ENCODE measurements around the gene DICER1. TPM values are rescaled to one million over a fixed set of nuclear protein-coding genes. Genes with fewer than 3 reads are reported as not detected.

Gene DICER1
- total RNA-seq, 1 donor from 2014 or later = 103 TPM

GRCh38 chr14:95188380-95188779 is 31.1 kb upstream of the DICER1 start:
- no peak overlapping the region for H3K4me3 Mint-ChIP-seq (ENCODE audit: unreplicated experiment)
- Histone ChIP-seq H3K36me3 (ENCODE audit: insufficient read depth, low read length) (no peaks in the 10 kb centered on the region), H2AFZ (ENCODE audit: low read depth, low read length) (no peak overlapping the region), H3K9me3 (ENCODE audit: insufficient read depth, low read depth, low read length) (peaks cover 4% of the 10 kb centered on the region), H3K27ac (ENCODE audit: low read depth, low read length) (no peak overlapping the region), H3K4me3 (ENCODE audit: insufficient read depth, low read depth, low read length) (no peak overlapping the region), H3K9ac (ENCODE audit: low read length) (no peak overlapping the region), H3K4me1 (ENCODE audit: insufficient read depth, low read length) (no peaks in the 10 kb centered on the region), H4K20me1 (ENCODE audit: insufficient read depth, low read length) (no peaks in the 10 kb centered on the region), H3K4me2 (ENCODE audit: low read length) (no peak overlapping the region), H3K79me2 (ENCODE audit: insufficient read depth, low read length) (no peaks in the 10 kb centered on the region), H3K27me3 (ENCODE audit: insufficient read depth, low read length) (no peaks in the 10 kb centered on the region)
- FAIRE-seq (no peak), DNase-seq (ENCODE audit: low read depth) (no peak)
- H3K9me3 Mint-ChIP-seq (ENCODE audit: unreplicated experiment) = peaks cover 15% of the 10 kb centered on the region
- H3K27ac Mint-ChIP-seq (ENCODE audit: unreplicated experiment) = no peak overlapping the region
- H3K27me3 Mint-ChIP-seq (ENCODE audit: low read depth, unreplicated experiment) = no peaks in the 10 kb centered on the region
- TF ChIP-seq EZH2 (IDR thresholded peaks at IDR 0.05; ENCODE audit: insufficient read depth, low read length) (no peak), CTCF (IDR thresholded peaks at IDR 0.05; ENCODE audit: insufficient read depth, low read depth, low read length) (no peak)
- peaks cover 17% of the 10 kb centered on the region for H3K4me1 Mint-ChIP-seq (ENCODE audit: low read depth, unreplicated experiment)
- peaks cover 14% of the 10 kb centered on the region for H3K36me3 Mint-ChIP-seq (ENCODE audit: low read depth, unreplicated experiment)

GRCh38 chr14:95185767-95186392 is 28.6 kb upstream of the DICER1 start:
- Histone ChIP-seq H3K4me3 (ENCODE audit: insufficient read depth, low read depth, low read length) (no peak overlapping the region), H3K9ac (ENCODE audit: low read length) (no peak overlapping the region), H3K27ac (ENCODE audit: low read depth, low read length) (no peak overlapping the region), H3K4me1 (ENCODE audit: insufficient read depth, low read length) (no peaks in the 10 kb centered on the region), H3K79me2 (ENCODE audit: insufficient read depth, low read length) (no peaks in the 10 kb centered on the region), H3K9me3 (ENCODE audit: insufficient read depth, low read depth, low read length) (peaks cover 4% of the 10 kb centered on the region), H3K27me3 (ENCODE audit: insufficient read depth, low read length) (no peaks in the 10 kb centered on the region), H3K36me3 (ENCODE audit: insufficient read depth, low read length) (no peaks in the 10 kb centered on the region), H4K20me1 (ENCODE audit: insufficient read depth, low read length) (no peaks in the 10 kb centered on the region), H3K4me2 (ENCODE audit: low read length) (no peak overlapping the region), H2AFZ (ENCODE audit: low read depth, low read length) (no peak overlapping the region)
- peaks cover 2% of the 10 kb centered on the region for H3K27me3 Mint-ChIP-seq (ENCODE audit: low read depth, unreplicated experiment)
- H3K9me3 Mint-ChIP-seq (ENCODE audit: unreplicated experiment) = peaks cover 16% of the 10 kb centered on the region
- H3K27ac Mint-ChIP-seq (ENCODE audit: unreplicated experiment) = no peak overlapping the region
- no peak for DNase-seq (ENCODE audit: low read depth)
- H3K36me3 Mint-ChIP-seq (ENCODE audit: low read depth, unreplicated experiment) = peaks cover 17% of the 10 kb centered on the region
- H3K4me3 Mint-ChIP-seq (ENCODE audit: unreplicated experiment) = no peak overlapping the region
- peaks cover 17% of the 10 kb centered on the region for H3K4me1 Mint-ChIP-seq (ENCODE audit: low read depth, unreplicated experiment)
- TF ChIP-seq CTCF (IDR thresholded peaks at IDR 0.05; ENCODE audit: insufficient read depth, low read depth, low read length) (no peak), EZH2 (IDR thresholded peaks at IDR 0.05; ENCODE audit: insufficient read depth, low read length) (no peak)
- FAIRE-seq = no peak

GRCh38 chr14:95185033-95185766 is 27.9 kb upstream of the DICER1 start:
- DNase-seq (ENCODE audit: low read depth) (no peak), FAIRE-seq (no peak)
- Mint-ChIP-seq H3K36me3 (ENCODE audit: low read depth, unreplicated experiment) (peaks cover 21% of the 10 kb centered on the region), H3K27ac (ENCODE audit: unreplicated experiment) (no peak overlapping the region), H3K9me3 (ENCODE audit: unreplicated experiment) (peaks cover 16% of the 10 kb centered on the region), H3K4me3 (ENCODE audit: unreplicated experiment) (no peak overlapping the region), H3K4me1 (ENCODE audit: low read depth, unreplicated experiment) (peaks cover 11% of the 10 kb centered on the region), H3K27me3 (ENCODE audit: low read depth, unreplicated experiment) (peaks cover 6% of the 10 kb centered on the region)
- Histone ChIP-seq H3K36me3 (ENCODE audit: insufficient read depth, low read length) (no peaks in the 10 kb centered on the region), H3K9me3 (ENCODE audit: insufficient read depth, low read depth, low read length) (peaks cover 4% of the 10 kb centered on the region), H4K20me1 (ENCODE audit: insufficient read depth, low read length) (no peaks in the 10 kb centered on the region), H3K27ac (ENCODE audit: low read depth, low read length) (no peak overlapping the region), H3K9ac (ENCODE audit: low read length) (no peak overlapping the region), H2AFZ (ENCODE audit: low read depth, low read length) (no peak overlapping the region), H3K27me3 (ENCODE audit: insufficient read depth, low read length) (no peaks in the 10 kb centered on the region), H3K4me1 (ENCODE audit: insufficient read depth, low read length) (no peaks in the 10 kb centered on the region), H3K4me2 (ENCODE audit: low read length) (no peak overlapping the region), H3K79me2 (ENCODE audit: insufficient read depth, low read length) (no peaks in the 10 kb centered on the region), H3K4me3 (ENCODE audit: insufficient read depth, low read depth, low read length) (no peak overlapping the region)
- TF ChIP-seq EZH2 (IDR thresholded peaks at IDR 0.05; ENCODE audit: insufficient read depth, low read length) = no peak
- no peak for TF ChIP-seq CTCF (IDR thresholded peaks at IDR 0.05; ENCODE audit: insufficient read depth, low read depth, low read length)

Data from astrocyte (in vitro differentiated cells and primary cell).